ENCODE results near the gene CFAP74.
"Not testable (repeated sequence)": the region's sequence is repeated elsewhere in the genome, so short reads cannot be mapped to it uniquely, and the experiment has no call there.

GRCh38 chr1:1934848-1935247, 68.7 kb downstream of the CFAP74 start:
- TF ChIP-seq CTCF, POLR2A (IDR thresholded peaks at IDR 0.05): not testable (repeated sequence)
